Measurements from ENCODE around the gene PRICKLE3. TPM values are rescaled to one million over a fixed set of nuclear protein-coding genes. Genes with fewer than 3 reads are reported as not detected.

PRICKLE3 gene
- total and polyA plus RNA-seq, 2 of the 4 experiments (the other 2 are of a cell fraction), result 3.4 to 6.4 TPM

GRCh38 chrX:49192722-49193328 lies 6.7 kb upstream of the PRICKLE3 start:
- H3K18ac ChIP-seq (ENCODE audit: low read depth, low read length), result no peak overlapping the region
- dilution Hi-C loops (cut with HindIII; ENCODE audit: low sequenced_read_pairs, unreplicated experiment), result no loop called here
- BruUV-seq (replicated peaks), result no TSS peak
- no peaks in the 10 kb centered on the region; a peak in 1 of 4 replicates for H3K79me1 ChIP-seq (ENCODE audit: low read depth in 1 of 2, low read length in 2 of 2)
- no peak overlapping the region for H3K23ac ChIP-seq (ENCODE audit: low read depth, low read length)
- H4K8ac ChIP-seq (ENCODE audit: low read depth in 2 of 2, low read length in 2 of 2), result no peak overlapping the region
- ATAC-seq (ENCODE audit: low read depth), result no peak
- DNase-seq, result peak; percentile 25
- H3K36me3 ChIP-seq (ENCODE audit: control insufficient read depth, insufficient read depth, low read length), result no peaks in the 10 kb centered on the region
- no peak overlapping the region for H3K4me2 ChIP-seq (ENCODE audit: low read depth, low read length)
- H3K9me3 ChIP-seq (ENCODE audit: control insufficient read depth, insufficient read depth, low read length), result no peaks in the 10 kb centered on the region
- no peak overlapping the region for H2BK15ac ChIP-seq (ENCODE audit: low read depth, low read length)
- no peak overlapping the region for H2AFZ ChIP-seq (replicated peaks; ENCODE audit: low read length, poor library complexity)
- H2AK5ac ChIP-seq (ENCODE audit: low read depth, low read length), result no peak overlapping the region
- H2BK120ac ChIP-seq (ENCODE audit: low read depth, low read length), result no peak overlapping the region
- H3K4me3 ChIP-seq (ENCODE audit: insufficient read depth, low read depth, low read length), result no peak overlapping the region
- no peak overlapping the region for H2BK5ac ChIP-seq (ENCODE audit: low read depth, low read length, poor library complexity, severe bottlenecking)
- no peak for TF ChIP-seq RCOR1 (IDR thresholded peaks at IDR 0.05; ENCODE audit: insufficient replicate concordance, low read length)
- no peak for TF ChIP-seq FOS (IDR thresholded peaks at IDR 0.05; ENCODE audit: low read depth, low read length)
- no peak for TF ChIP-seq NFE2L2 (IDR thresholded peaks at IDR 0.05; ENCODE audit: low read depth, low read length)
- TF ChIP-seq MXI1 (IDR thresholded peaks at IDR 0.05; ENCODE audit: borderline replicate concordance, low read depth, low read length), result no peak
- no peak for TF ChIP-seq MAZ (IDR thresholded peaks at IDR 0.05; ENCODE audit: borderline replicate concordance, low read depth, low read length)
- TF ChIP-seq BHLHE40 (IDR thresholded peaks at IDR 0.05; ENCODE audit: low read depth, low read length), result no peak
- no peak for TF ChIP-seq CEBPB (IDR thresholded peaks at IDR 0.05; ENCODE audit: low read depth, low read length)
- TF ChIP-seq, protein P1, sequence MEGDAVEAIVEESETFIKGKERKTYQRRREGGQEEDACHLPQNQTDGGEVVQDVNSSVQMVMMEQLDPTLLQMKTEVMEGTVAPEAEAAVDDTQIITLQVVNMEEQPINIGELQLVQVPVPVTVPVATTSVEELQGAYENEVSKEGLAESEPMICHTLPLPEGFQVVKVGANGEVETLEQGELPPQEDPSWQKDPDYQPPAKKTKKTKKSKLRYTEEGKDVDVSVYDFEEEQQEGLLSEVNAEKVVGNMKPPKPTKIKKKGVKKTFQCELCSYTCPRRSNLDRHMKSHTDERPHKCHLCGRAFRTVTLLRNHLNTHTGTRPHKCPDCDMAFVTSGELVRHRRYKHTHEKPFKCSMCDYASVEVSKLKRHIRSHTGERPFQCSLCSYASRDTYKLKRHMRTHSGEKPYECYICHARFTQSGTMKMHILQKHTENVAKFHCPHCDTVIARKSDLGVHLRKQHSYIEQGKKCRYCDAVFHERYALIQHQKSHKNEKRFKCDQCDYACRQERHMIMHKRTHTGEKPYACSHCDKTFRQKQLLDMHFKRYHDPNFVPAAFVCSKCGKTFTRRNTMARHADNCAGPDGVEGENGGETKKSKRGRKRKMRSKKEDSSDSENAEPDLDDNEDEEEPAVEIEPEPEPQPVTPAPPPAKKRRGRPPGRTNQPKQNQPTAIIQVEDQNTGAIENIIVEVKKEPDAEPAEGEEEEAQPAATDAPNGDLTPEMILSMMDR (conservative IDR thresholded peaks at IDR 0.05; ENCODE audit: low read depth, low read length), result peak; percentile 41
- peak; percentile 31; the same call in 1 of the 2 replicates for TF ChIP-seq RAD21 (IDR thresholded peaks at IDR 0.05; ENCODE audit: low read length)
- no peak for TF ChIP-seq POLR2A (IDR thresholded peaks at IDR 0.05; ENCODE audit: low read depth, low read length)
- no peak for TF ChIP-seq USF2 (IDR thresholded peaks at IDR 0.05; ENCODE audit: low read depth, low read length)
- TF ChIP-seq, protein P2, sequence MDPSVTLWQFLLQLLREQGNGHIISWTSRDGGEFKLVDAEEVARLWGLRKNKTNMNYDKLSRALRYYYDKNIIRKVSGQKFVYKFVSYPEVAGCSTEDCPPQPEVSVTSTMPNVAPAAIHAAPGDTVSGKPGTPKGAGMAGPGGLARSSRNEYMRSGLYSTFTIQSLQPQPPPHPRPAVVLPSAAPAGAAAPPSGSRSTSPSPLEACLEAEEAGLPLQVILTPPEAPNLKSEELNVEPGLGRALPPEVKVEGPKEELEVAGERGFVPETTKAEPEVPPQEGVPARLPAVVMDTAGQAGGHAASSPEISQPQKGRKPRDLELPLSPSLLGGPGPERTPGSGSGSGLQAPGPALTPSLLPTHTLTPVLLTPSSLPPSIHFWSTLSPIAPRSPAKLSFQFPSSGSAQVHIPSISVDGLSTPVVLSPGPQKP (IDR thresholded peaks at IDR 0.05; ENCODE audit: borderline replicate concordance, low read depth, low read length), result no peak
- TF ChIP-seq RFX5 (IDR thresholded peaks at IDR 0.05; ENCODE audit: low read depth, low read length), result no peak
- H3K14ac ChIP-seq (replicated peaks; ENCODE audit: low read depth, low read length), result no peak overlapping the region
- H4K20me1 ChIP-seq (ENCODE audit: insufficient read depth, low read length), result no peaks in the 10 kb centered on the region
- no peak overlapping the region for H4K91ac ChIP-seq (ENCODE audit: insufficient read depth, low read depth, low read length)
- H3K27ac ChIP-seq (ENCODE audit: insufficient read depth, low read length), result no peak overlapping the region
- in situ Hi-C loops (cut with MboI; ENCODE audit: low sequenced_read_pairs), result no loop called here
- ChIA-PET CTCF (interaction anchor here (1.2 kb wide), 1 partner anchor 10 kb away, joined by 3 read pairs; no protein-coding TSS in a partner anchor), POLR2A (ENCODE audit: unreplicated experiment) (no interaction called here)
- no peak overlapping the region for H2BK20ac ChIP-seq (ENCODE audit: low read depth, low read length)
- H3K27me3 ChIP-seq (ENCODE audit: control insufficient read depth, insufficient read depth, low read length), result peaks cover 2% of the 10 kb centered on the region; the same call in 1 of the 2 replicates
- intact Hi-C loops (cut with micrococcal nuclease), result loop anchor here (2.0 to 5.0 kb wide), 2 partner anchors 76 to 559 kb away; partner anchors contain the start of gene PPP1R3F
- H3K9me1 ChIP-seq (ENCODE audit: insufficient read depth, low read length), result no peaks in the 10 kb centered on the region
- H4K5ac ChIP-seq (ENCODE audit: low read depth, low read length), result no peak overlapping the region
- no peak overlapping the region for H2AK9ac ChIP-seq (replicated peaks; ENCODE audit: low read depth, low read length, poor library complexity)
- H3K4me1 ChIP-seq (ENCODE audit: control insufficient read depth, insufficient read depth, low read length), result no peaks in the 10 kb centered on the region
- no peak overlapping the region for H3K4ac ChIP-seq (ENCODE audit: low read depth, low read length)
- 78% methylated on average over 6 of the region's 10 CpGs; no CpG with 5 or more reads in 1 of the 2 experiments for WGBS, 2 experiments (ENCODE audit: extremely low coverage in 2 of 2, insufficient read length in 1 of 2)
- H3K9ac ChIP-seq (ENCODE audit: low read depth, low read length), result no peak overlapping the region
- H3K56ac ChIP-seq (ENCODE audit: extremely low read depth, insufficient read depth, low read length), result no peak overlapping the region
